ENCODE measurements around the gene WASF2. TPM values are rescaled to one million over a fixed set of nuclear protein-coding genes. Genes with fewer than 3 reads are reported as not detected.
"Not testable (repeated sequence)": the region's sequence is repeated elsewhere in the genome, so short reads cannot be mapped to it uniquely, and the experiment has no call there.

Gene WASF2
- total RNA-seq, 1 donor from 2014 or later = 156 TPM

GRCh38 chr1:27427816-27428315 lies 62.1 kb downstream of the WASF2 start:
- no peak for DNase-seq (ENCODE audit: low spot score)

- DNase-seq (ENCODE audit: low spot score) = no peak
Measured at GRCh38 chr1:27427329-27427728, 62.6 kb downstream of the WASF2 start.

GRCh38 chr1:27423709-27424108 lies 66.3 kb downstream of the WASF2 start:
- DNase-seq (ENCODE audit: low spot score) = no peak

- DNase-seq (ENCODE audit: low spot score) = peak; percentile 85
Measured at GRCh38 chr1:27418326-27419185, 71.4 kb downstream of the WASF2 start.

- no peak for DNase-seq (ENCODE audit: low spot score)
Measured at GRCh38 chr1:27417713-27418112, 72.3 kb downstream of the WASF2 start.

GRCh38 chr1:27416387-27417111 lies 73.4 kb downstream of the WASF2 start:
- no peak for DNase-seq (ENCODE audit: low spot score)

- DNase-seq (ENCODE audit: low spot score) = no peak
Measured at GRCh38 chr1:27414091-27414490, 75.9 kb downstream of the WASF2 start.

GRCh38 chr1:27413004-27413403 lies 77.0 kb downstream of the WASF2 start:
- no peak for DNase-seq (ENCODE audit: low spot score)

GRCh38 chr1:27412502-27412901 lies 77.5 kb downstream of the WASF2 start:
- no peak for DNase-seq (ENCODE audit: low spot score)

- DNase-seq (ENCODE audit: low spot score) = no peak
Measured at GRCh38 chr1:27410709-27411108, 79.3 kb downstream of the WASF2 start.

GRCh38 chr1:27409669-27410068 lies 80.3 kb downstream of the WASF2 start:
- no peak for DNase-seq (ENCODE audit: low spot score)

GRCh38 chr1:27408151-27408550 lies 81.8 kb downstream of the WASF2 start:
- DNase-seq (ENCODE audit: low spot score) = no peak

GRCh38 chr1:27406791-27407190 lies 83.2 kb downstream of the WASF2 start:
- not testable (repeated sequence) for DNase-seq (ENCODE audit: low spot score)

GRCh38 chr1:27406362-27406680 lies 83.6 kb downstream of the WASF2 start:
- DNase-seq (ENCODE audit: low spot score) = no peak

GRCh38 chr1:27405598-27406361 lies 84.2 kb downstream of the WASF2 start:
- not testable (repeated sequence) for DNase-seq (ENCODE audit: low spot score)

- no peak for DNase-seq (ENCODE audit: low spot score)
Measured at GRCh38 chr1:27405074-27405473, 84.9 kb downstream of the WASF2 start.

- no peak for DNase-seq (ENCODE audit: low spot score)
Measured at GRCh38 chr1:27403931-27404330, 86.0 kb downstream of the WASF2 start.

- DNase-seq (ENCODE audit: low spot score) = no peak
Measured at GRCh38 chr1:27403065-27403726, 86.8 kb downstream of the WASF2 start.

- no peak for DNase-seq (ENCODE audit: low spot score)
Measured at GRCh38 chr1:27402349-27402754, 87.6 kb downstream of the WASF2 start.

GRCh38 chr1:27400963-27401341 lies 89.0 kb downstream of the WASF2 start:
- DNase-seq (ENCODE audit: low spot score) = no peak
